Endothelial cell of umbilical vein (primary cell): ENCODE data around the gene NDUFAF2. TPM values are rescaled to one million over a fixed set of nuclear protein-coding genes. Genes with fewer than 3 reads are reported as not detected.

Experiments
- BruUV-seq: library from RNA; stranded (reverse); fragments of 400-500 nt; replicated peaks from 2 replicates; lab custom pipeline; 2021; lab: Mats Ljungman, UMichigan
- CTCF ChIA-PET: fragments of 300-600, 350-600 bp; sonication (Branson Sonifier 250); formaldehyde crosslinking; loops from one replicate; lab custom pipeline; 2021; ENCODE audit warnings: antibody characterized with exemption, inconsistent platforms; lab: Charles Lee
- POLR2A ChIA-PET: fragments of 300-600, 350-600 bp; sonication (Branson Sonifier 250); formaldehyde crosslinking; loops from one replicate; lab custom pipeline; 2021; ENCODE audit warnings: antibody characterized with exemption, inconsistent platforms; lab: Charles Lee
- DNase-seq: peaks from one replicate; pipeline ENCODE4 v3.0.0-alpha.2; 2011; ENCODE audit warnings: low read depth, low spot score
- FAIRE-seq: peaks from 2 replicates; lab custom pipeline; 2011; peaks lifted over from hg19 to GRCh38; lab: Jason Lieb, UNC
- H2AFZ ChIP-seq: 2 replicates; pipeline ENCODE4 v1.6.0; 2012; ENCODE audit warnings: low read depth, low read length, control low read depth, inconsistent platforms
- H3K27ac ChIP-seq: 2 replicates; pipeline ENCODE4 v1.5.1; 2011; ENCODE audit warnings: low read depth, mild to moderate bottlenecking, control low read depth, low read length, moderate library complexity; ENCODE audit not compliant: insufficient read depth
- H3K27me3 ChIP-seq, 2 experiments: 2 replicates each; pipeline versions ENCODE4 v1.6.0 to v1.6.1; 2011; ENCODE audit warnings: low read length in 2 of 2, mixed read lengths in 1 of 2; ENCODE audit not compliant: control insufficient read depth in 2 of 2, insufficient read depth in 2 of 2
- H3K36me3 ChIP-seq, 2 experiments: 2 replicates in 1 of 2; 3 replicates in 1 of 2; pipeline ENCODE4 v1.5.1; 2011; ENCODE audit warnings: low read length in 2 of 2, mild to moderate bottlenecking in 1 of 2, moderate library complexity in 1 of 2; ENCODE audit not compliant: control insufficient read depth in 2 of 2, insufficient read depth in 2 of 2; ENCODE audit errors: extremely low read depth in 1 of 2
- H3K4me1 ChIP-seq: 3 replicates; pipeline ENCODE4 v1.5.1; 2011; ENCODE audit warnings: mild to moderate bottlenecking, low read length; ENCODE audit not compliant: control insufficient read depth, insufficient read depth; ENCODE audit errors: extremely low read depth
- H3K4me2 ChIP-seq: 2 replicates; pipeline ENCODE4 v1.6.1; 2011; ENCODE audit warnings: low read length, control low read depth, mixed read lengths; ENCODE audit not compliant: insufficient read depth
- H3K4me3 ChIP-seq, 3 experiments: fragments of 200-600 bp in 1 of 3; sonication (generic), shearing (Covaris generic) in 1 of 3; replicated peaks in 1 of 3; 2 replicates each; pipeline ENCODE4 v1.5.1; 2011 to 2016; ENCODE audit warnings: control low read depth in 3 of 3, low read length in 3 of 3, mild to moderate bottlenecking in 2 of 3, inconsistent platforms in 1 of 3, low read depth in 1 of 3, moderate library complexity in 1 of 3; ENCODE audit not compliant: insufficient read depth in 1 of 3
- H3K79me2 ChIP-seq: 2 replicates; pipeline ENCODE4 v1.6.0; 2012; ENCODE audit warnings: low read length, inconsistent platforms; ENCODE audit not compliant: control insufficient read depth, insufficient read depth
- H3K9ac ChIP-seq: replicated peaks from 2 replicates; pipeline ENCODE3; 2011; ENCODE audit warnings: low read length, control low read depth; ENCODE audit not compliant: insufficient read depth; ENCODE audit errors: extremely low read depth
- H3K9me1 ChIP-seq: replicated peaks from 3 replicates; pipeline ENCODE4 v1.6.0; 2011; ENCODE audit warnings: mild to moderate bottlenecking, low read length; ENCODE audit not compliant: control insufficient read depth, insufficient read depth; ENCODE audit errors: extremely low read depth
- H3K9me3 ChIP-seq: replicated peaks from 2 replicates; pipeline ENCODE4 v1.5.1; 2012; ENCODE audit warnings: low read length, inconsistent platforms; ENCODE audit not compliant: control insufficient read depth, insufficient read depth
- H4K20me1 ChIP-seq: replicated peaks from 2 replicates; pipeline ENCODE3; 2011; ENCODE audit warnings: mild to moderate bottlenecking, low read length; ENCODE audit not compliant: control insufficient read depth, insufficient read depth; ENCODE audit errors: extremely low read depth
- EZH2 ChIP-seq: IDR thresholded peaks from 2 replicates; pipeline ENCODE4 v1.6.1; 2012; ENCODE audit warnings: borderline replicate concordance, low read depth, mild to moderate bottlenecking, moderate library complexity, low read length, inconsistent platforms; ENCODE audit not compliant: severe bottlenecking
- FOS ChIP-seq: IDR thresholded peaks from 2 replicates; pipeline ENCODE4 v1.6.1; 2011; ENCODE audit warnings: mild to moderate bottlenecking, low read length, moderate library complexity, borderline replicate concordance; ENCODE audit not compliant: insufficient read depth
- GATA2 ChIP-seq: IDR thresholded peaks from 2 replicates; pipeline ENCODE4 v1.7.0; 2011; ENCODE audit warnings: low read depth, mild to moderate bottlenecking, moderate library complexity, mixed read lengths, low read length; ENCODE audit not compliant: insufficient read length, insufficient read depth
- JUN ChIP-seq: IDR thresholded peaks from 2 replicates; pipeline ENCODE4 v1.6.1; 2011; ENCODE audit warnings: borderline replicate concordance, low read depth; ENCODE audit not compliant: insufficient read length, insufficient read depth
- MYC ChIP-seq: IDR thresholded peaks from one replicate; pipeline ENCODE4 v1.6.1; 2011; ENCODE audit warnings: mild to moderate bottlenecking, low read depth, low read length
- POLR2A ChIP-seq: IDR thresholded peaks from 2 replicates; pipeline ENCODE4 v1.6.1; 2012; ENCODE audit warnings: low read depth, mild to moderate bottlenecking, control low read depth, low read length
- POLR2AphosphoS5 ChIP-seq: IDR thresholded peaks from 2 replicates; pipeline ENCODE4 v1.6.1; 2012; ENCODE audit warnings: low read depth, mild to moderate bottlenecking, control low read depth, low read length, moderate library complexity; ENCODE audit not compliant: insufficient read depth
- dilution Hi-C: fragments of 300-500 bp; cut with MboI; formaldehyde crosslinking; loops from one replicate; pipeline ENCODE4 v1.15.0; 2019; ENCODE audit warnings: low sequenced_read_pairs; ENCODE audit not compliant: extremely low pct_ligation_motif_present
- intact Hi-C: fragments of 100-400 bp; cut with micrococcal nuclease; formaldehyde crosslinking; loops from one replicate; pipeline ENCODE4 v1.10.0; 2022
- polyA plus RNA-seq, 4 experiments: library from polyadenylated mRNA; depleted of rRNA in 3 of 4; stranded (reverse) in 3 of 4; unstranded in 1 of 4; fragments of >200 nt; gene quantifications; 2 replicates each; pipeline versions ENCODE4 v1.2.1 to v1.2.3, GENCODE V29; 2011 to 2012; ENCODE audit warnings: missing spikeins in 1 of 4
- total RNA-seq: library from RNA; stranded (reverse); gene quantifications from 2 replicates; pipeline ENCODE4 v1.2.3, GENCODE V29; 2021
- TF ChIP-seq, protein P1 (sequence below), 2 donors: IDR thresholded peaks; 1 replicate in 1 of 2; 2 replicates in 1 of 2; pipeline ENCODE4 v1.5.1; 2011; ENCODE audit warnings: low read length in 2 of 2, mild to moderate bottlenecking in 2 of 2, moderate library complexity in 2 of 2, control low read depth in 1 of 2, inconsistent platforms in 1 of 2, low read depth in 1 of 2; ENCODE audit not compliant: insufficient read depth in 1 of 2; ENCODE audit errors: extremely low read depth in 1 of 2
- TF ChIP-seq, protein P2 (sequence below): IDR thresholded peaks from 2 replicates; pipeline ENCODE4 v1.6.1; 2011; ENCODE audit not compliant: insufficient read depth, insufficient read length

Gene NDUFAF2
- total and polyA plus RNA-seq, 2 donors (not counting 3 experiments of a cell fraction or from before 2014, with no cell fraction given) = 10.7 to 39.9 TPM

- H3K27me3 ChIP-seq = no peaks in the 10 kb centered on the region
- DNase-seq (peak; percentile 94), FAIRE-seq (no peak)
- no peak overlapping the region for H3K9ac ChIP-seq
- dilution Hi-C loops = no loop called here
- no TSS peak for BruUV-seq
- no peak overlapping the region for H3K4me2 ChIP-seq
- H3K9me3 ChIP-seq = no peaks in the 10 kb centered on the region
- no peak overlapping the region for H3K4me3 ChIP-seq
- H4K20me1 ChIP-seq = no peaks in the 10 kb centered on the region
- peaks cover 2% of the 10 kb centered on the region for H3K4me1 ChIP-seq
- intact Hi-C loops = no loop called here
- H3K9me1 ChIP-seq = no peaks in the 10 kb centered on the region
- H3K27ac ChIP-seq = peak overlapping the region; percentile 24
- TF ChIP-seq EZH2 (no peak), MYC (no peak), POLR2A (no peak), GATA2 (no peak), POLR2AphosphoS5 (no peak), JUN (no peak), FOS (no peak)
- TF ChIP-seq, protein P1, sequence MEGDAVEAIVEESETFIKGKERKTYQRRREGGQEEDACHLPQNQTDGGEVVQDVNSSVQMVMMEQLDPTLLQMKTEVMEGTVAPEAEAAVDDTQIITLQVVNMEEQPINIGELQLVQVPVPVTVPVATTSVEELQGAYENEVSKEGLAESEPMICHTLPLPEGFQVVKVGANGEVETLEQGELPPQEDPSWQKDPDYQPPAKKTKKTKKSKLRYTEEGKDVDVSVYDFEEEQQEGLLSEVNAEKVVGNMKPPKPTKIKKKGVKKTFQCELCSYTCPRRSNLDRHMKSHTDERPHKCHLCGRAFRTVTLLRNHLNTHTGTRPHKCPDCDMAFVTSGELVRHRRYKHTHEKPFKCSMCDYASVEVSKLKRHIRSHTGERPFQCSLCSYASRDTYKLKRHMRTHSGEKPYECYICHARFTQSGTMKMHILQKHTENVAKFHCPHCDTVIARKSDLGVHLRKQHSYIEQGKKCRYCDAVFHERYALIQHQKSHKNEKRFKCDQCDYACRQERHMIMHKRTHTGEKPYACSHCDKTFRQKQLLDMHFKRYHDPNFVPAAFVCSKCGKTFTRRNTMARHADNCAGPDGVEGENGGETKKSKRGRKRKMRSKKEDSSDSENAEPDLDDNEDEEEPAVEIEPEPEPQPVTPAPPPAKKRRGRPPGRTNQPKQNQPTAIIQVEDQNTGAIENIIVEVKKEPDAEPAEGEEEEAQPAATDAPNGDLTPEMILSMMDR (IDR thresholded peaks at IDR 0.05; ENCODE audit: extremely low read depth in 1 of 2, insufficient read depth in 1 of 2, low read depth in 1 of 2, low read length in 2 of 2) = no peak
- TF ChIP-seq, protein P2, sequence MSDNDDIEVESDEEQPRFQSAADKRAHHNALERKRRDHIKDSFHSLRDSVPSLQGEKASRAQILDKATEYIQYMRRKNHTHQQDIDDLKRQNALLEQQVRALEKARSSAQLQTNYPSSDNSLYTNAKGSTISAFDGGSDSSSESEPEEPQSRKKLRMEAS = no peak
- ChIA-PET POLR2A (no interaction called here), CTCF (interaction anchor here (1.6 kb wide), 1 partner anchor 17 kb away, joined by 4 read pairs; no protein-coding TSS in a partner anchor)
- no peaks in the 10 kb centered on the region for H3K36me3 ChIP-seq
- H2AFZ ChIP-seq = no peak overlapping the region
- H3K79me2 ChIP-seq = no peaks in the 10 kb centered on the region
These were observed 155.4 kb downstream of the NDUFAF2 start for GRCh38 chr5:61100437-61100836.
